Measurements from ENCODE around the gene NKAPL.

The NKAPL gene

DNA sequence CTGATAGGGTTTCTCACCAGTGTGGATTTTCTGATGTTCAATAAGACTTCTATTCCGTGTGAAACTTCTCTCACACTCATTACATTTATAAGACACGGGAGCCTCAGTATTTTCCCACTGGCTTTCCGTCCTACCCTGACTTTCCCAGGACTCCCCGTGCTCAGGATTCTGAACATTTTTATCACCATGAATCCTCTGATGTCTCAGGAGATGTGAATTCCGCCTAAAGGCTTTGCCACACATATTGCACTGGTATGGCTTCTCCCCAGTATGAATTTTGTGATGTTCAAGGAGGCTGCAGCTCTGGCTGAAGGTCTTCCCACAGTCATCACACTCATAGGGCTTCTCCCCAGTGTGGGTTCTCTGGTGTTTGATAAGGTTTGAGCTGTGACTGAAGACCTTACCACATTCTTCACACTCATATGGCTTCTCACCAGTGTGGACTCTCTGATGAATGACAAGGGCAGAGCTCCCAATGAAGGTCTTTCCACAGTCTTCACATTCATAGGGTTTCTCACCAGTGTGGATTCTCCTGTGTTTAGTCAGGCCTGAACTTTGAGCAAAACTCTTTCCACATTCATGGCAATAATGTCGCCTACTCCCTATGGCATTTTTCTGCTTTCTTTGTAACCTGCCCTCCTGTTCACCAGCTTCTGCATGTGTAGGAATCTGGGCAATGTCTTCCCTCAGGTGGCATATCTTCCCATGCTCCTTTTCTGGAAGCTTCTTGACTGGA, 13.7 kb upstream of the NKAPL start:
- no peak for DNase-seq (ENCODE audit: low read depth in 2 of 2)

GRCh38 chr6:28248916-28249315, 10.2 kb upstream of the NKAPL start:
- DNase-seq (ENCODE audit: low read depth in 2 of 2): no peak

DNA sequence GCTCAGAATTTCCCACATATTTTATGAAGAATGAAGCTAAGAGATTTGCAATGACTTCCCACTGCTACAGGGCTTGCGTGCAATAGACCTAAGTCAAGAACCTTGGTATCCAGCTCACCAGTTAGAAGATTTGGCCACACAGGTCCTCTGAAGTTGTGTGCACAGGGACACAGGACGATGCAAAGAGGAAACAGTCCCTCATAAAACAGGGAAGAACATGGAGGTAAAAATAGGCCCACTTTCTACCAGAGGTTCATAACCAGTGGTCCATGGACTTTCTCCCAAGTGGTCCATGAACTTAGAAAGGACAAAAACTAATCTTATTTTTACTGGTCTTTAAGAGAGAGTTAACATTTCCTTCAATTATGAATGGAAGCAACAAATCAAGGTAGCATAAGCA, 8.3 kb upstream of the NKAPL start:
- DNase-seq (ENCODE audit: low read depth in 2 of 2): no peak

GRCh38 chr6:28251661-28252008, 7.5 kb upstream of the NKAPL start:
- no peak for DNase-seq (ENCODE audit: low read depth in 2 of 2)

DNA sequence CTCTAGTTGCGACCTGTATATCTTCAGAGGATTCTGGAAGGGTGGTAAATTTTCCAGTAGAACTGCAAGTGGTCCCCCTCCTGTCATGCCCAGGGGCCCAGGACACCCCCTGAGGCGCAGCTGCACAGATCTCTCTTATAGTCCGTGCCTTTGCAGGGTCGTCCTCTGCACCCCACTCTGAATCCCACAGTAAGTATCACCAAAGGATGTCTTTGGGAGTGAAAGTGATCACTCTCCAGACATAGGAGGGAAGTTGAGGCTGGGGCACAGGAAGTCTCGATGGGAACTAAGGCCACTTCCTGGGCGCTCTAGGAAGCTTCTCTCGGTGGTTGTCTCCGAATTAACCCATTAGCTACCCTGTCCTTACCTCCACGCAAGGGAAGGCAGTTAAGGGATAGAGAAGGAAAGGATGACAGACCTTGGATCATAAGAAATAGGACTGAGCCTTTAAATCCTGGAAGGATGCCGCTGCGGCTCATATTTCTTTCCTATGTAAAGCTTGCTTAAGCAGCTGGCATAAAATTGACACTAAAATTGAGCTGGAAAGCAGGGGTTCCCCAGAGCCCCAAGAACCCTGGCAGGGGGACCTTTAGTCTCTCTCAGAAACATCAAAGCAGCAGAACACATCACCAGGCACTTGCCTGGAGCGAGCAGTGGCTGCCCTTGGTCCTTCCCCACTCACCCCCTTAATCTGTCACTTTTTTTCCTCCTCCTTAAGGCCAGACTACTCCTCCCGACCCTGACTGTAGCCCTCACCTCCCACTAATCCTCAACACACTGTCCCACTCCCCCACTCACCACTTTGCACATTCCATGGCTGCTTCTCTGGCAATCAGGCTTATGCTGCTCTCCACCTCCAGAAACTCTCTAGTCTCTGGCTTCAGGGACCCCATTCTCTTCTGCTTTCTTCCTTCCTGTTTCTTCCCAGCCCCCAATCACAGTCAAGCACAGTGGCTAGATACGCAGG, 6.8 kb upstream of the NKAPL start, which contains the start of gene ZKSCAN4:
ZKSCAN4 (minus strand) TSS at position 261 of the 967 bp plus-strand sequence. CDS start 289 bp downstream, outside the sequence.
- DNase-seq (ENCODE audit: low read depth in 2 of 2): peak; percentile 44 to 65

DNA sequence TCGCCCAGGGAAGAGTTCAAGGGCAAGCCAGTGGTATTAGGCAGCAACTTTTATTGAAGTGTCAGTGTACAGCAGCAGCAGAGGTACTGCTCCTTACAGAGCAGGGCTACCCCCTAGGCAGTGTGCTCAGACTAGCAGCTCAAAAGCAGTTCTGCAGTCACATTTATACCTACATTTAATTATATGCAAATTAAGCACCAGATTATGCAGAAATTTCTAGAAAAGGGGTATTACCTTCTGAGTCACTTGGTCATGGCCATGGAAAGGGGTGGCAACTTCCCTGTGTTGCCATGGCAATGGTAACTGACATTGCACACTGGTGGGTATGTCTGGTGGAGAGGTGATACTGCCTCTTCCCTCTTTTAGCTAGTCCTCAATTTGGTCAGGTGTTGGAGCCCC, 5.0 kb upstream of the NKAPL start:
- DNase-seq (ENCODE audit: low read depth in 2 of 2): no peak

DNA sequence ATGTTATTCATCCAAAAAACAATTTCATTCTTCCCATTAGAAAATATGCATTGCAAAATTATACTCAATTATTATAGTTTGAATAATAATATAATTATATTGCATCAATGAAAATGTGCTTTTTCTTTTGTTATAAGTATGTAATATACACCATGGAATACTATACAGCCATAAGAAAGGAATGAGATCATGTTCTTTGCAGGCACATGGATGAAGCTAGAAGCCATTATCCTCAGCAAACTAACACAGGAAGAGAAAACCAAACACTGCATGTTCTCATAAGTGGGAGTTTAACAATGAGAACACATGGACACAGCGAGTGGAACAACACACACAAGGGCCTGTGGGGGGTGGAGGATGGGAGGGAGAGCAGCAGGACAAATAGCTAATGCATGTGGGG, 2.1 kb upstream of the NKAPL start:
- DNase-seq (ENCODE audit: low read depth in 2 of 2): no peak

DNA sequence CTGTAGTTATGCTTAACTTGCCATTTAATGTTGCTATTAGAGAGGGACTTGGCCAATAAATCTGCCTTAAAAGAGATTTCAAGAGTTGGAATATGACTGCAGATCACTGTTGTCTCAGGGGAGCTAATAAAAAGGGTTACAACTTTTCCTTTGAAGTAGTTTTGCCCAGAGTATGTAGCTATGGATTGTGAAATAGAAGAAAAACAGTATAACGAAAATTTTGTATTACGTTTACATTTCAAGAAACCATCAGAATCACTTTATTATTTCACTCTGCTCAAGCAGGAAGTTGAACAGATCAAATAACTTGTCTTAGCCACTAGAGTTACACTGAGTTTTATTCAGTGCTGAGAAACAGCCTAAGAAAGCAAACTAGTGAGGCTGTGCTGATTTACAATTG, 4.8 kb downstream of the NKAPL start:
- no peak for DNase-seq (ENCODE audit: low read depth in 2 of 2)

- no peak for DNase-seq (ENCODE audit: low read depth in 2 of 2)
Measured at GRCh38 chr6:28264834-28265401, 5.8 kb downstream of the NKAPL start.

DNA sequence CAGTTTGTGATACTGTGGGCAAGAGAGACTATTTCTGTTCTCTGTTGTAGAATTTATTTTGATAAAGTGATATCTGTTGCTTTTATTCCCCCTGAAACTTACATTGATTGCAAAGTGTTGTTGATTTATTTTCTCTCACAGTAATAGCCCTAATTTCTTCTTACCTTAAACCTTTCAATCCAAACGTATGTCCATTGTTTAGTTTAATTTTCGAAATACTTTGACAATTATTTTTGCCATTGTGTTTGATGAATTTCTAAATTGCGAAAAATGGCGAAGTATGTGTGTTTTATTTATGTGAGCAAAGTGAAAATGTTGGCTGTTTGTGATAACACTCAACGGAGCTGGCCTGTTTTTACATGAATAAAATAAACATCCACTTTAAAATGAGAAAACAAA, 7.5 kb downstream of the NKAPL start:
- DNase-seq (ENCODE audit: low read depth in 2 of 2): no peak

DNA sequence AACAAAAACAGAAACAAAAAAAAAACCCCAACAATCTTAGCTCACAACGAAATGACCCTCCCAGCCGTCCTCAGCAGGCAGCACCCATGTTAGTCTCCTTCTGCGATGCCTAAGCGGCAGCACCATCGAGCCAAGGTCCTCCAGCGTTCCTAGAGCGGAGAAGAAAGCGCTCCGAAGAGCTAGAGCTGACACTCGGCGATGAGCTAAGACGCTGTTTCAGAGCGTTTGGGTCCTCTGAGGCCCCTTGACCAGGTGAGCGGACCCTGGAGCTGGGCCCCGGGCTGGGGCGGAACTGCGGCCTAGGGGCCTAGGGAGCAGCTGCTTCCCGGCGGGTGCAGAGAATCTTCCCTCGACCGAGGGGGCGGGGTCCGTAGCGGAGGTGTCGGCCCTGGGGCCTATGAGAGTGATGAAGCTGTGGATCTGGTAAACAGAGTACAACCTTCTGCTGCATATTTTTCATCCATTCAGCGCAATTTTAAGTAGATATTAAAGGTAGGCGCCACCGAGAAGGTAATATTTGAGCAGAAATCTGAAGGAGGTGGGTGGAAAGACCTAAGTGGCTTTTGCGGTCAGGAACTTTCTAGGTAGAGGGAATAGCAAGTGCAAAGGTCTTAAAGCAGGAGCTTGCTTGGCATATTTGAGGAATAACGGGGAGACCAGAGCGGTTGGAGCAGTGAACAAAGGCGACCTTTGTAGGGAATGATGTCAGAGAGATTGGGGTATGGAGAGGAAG, 8.0 kb downstream of the NKAPL start, which contains the start of gene ZSCAN26:
ZSCAN26 (plus strand) TSS at position 182 of the 733 bp plus-strand sequence. CDS start 4,777 bp downstream, outside the sequence.
- peak; percentile 67 to 73 for DNase-seq (ENCODE audit: low read depth in 2 of 2)

DNA sequence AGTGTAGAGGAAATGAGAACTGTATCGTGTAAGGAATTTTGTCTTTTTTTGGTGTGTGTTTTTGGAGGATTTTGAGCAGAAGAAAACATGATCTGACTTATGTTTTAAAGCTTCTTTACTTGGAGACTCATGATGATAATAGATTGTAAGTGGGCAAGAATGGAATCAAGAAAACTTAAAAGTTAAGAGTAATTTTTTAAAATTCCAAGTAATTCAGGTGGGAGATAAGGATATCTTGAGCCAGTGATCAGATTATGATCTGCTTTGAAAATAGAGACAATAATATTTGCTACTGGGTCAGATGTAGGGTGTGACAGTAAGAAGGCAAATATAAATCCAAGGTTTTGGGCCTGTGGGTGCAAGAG, 8.6 kb downstream of the NKAPL start:
- DNase-seq (ENCODE audit: low read depth in 2 of 2): no peak

DNA sequence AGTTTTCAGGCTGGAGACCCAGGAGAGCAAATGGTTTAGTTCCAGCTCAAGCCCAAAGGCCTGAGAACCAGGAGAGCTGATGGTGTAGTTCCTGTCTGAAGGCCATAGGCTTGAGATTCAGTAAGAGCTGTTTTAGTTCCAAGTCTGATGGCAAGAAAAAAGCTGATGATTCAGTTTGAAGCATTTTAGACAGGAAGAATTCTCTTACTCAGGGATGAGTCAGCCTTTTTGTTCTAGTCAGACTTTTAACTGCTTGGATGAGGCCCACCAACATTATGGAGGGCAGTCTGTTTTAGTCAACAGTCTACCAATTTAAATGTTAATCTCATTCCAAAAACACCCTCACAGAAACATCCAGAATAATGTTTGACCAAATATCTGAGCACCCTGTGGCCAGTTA, 10.4 kb downstream of the NKAPL start:
- no peak for DNase-seq (ENCODE audit: low read depth in 2 of 2)

DNA sequence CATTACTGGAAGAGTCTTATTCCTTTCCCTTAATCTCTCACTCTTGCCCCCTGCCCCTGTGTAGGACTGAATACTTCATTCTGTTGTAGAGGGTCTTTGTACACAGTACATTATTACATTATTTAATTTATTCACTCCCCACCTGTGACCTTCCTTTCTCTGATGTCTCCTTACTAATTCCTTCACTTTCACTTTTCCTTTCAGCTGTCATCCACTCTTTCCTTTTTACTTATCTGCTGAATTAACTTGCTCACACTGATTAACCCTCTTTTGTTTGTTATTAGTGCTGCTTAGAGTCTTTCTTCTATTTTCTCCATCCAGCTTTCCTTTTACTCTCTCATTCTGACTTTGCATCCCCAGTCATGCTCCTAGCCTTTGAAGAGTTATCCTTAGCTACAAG, 15.8 kb downstream of the NKAPL start:
- no peak for DNase-seq (ENCODE audit: low read depth in 2 of 2)

DNA sequence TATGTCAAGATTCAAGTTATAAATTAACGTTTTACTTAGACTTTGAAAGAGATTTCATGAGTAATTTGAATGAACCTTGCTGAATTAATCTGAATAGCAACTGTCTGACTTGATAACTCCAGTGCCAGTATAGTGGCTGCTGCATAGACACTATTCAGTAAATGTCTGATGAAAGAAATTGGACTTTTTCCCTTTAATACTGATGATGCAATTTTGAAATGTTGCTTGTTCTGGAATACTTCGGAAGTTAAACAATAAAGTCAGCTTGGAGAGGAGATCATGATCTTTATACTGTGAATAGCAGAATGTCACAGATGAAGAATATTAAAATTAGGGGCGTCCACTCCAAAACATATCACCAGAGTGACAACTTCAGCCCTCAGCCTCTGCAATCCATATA, 18.6 kb downstream of the NKAPL start:
- no peak for DNase-seq (ENCODE audit: low read depth in 2 of 2)

GRCh38 chr6:28280595-28281287, 21.6 kb downstream of the NKAPL start:
- no peak for DNase-seq (ENCODE audit: low read depth in 2 of 2)

DNA sequence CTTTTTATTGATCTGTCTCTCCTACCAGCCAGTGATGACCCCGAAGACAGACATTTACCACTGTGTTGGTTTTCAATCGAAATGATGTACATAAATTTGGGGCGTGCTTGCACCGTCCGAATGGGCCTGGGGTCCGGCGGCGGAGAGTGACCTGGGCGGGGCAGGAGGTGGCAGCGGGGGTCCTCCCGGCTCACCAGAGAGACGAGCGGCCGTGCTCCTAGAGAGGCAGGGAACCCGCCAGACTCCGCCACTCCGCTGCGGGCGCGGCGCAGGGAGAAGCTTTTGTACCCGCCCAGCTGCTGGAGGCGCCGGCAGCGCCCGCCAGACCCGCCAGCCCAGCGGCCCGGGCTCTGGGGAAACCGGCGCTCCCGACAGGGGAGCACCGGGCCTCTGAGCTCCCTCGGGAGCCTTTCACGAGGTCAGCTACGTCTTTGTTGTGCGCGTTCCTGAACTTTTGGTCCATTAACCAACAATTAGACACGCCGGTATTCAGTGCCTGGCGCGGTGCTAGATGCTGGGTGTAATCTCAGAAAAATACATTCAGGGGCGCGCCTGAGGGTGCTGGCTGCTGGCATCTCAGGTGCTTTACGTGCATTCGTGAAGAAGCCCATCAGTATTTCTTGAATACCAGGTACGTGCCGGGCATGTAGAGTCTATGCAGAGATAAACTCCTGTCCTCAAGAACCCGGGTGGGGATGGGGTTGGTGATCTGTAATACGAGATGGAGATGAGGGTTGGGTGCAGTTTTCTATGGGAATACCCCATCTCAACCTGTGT, 22.4 kb downstream of the NKAPL start, which contains the start of gene PGBD1:
PGBD1 (plus strand) TSS at position 285 of the 777 bp plus-strand sequence. CDS start 2,242 bp downstream, outside the sequence.
- peak in 1 of 2 donors; percentile 13 for DNase-seq (ENCODE audit: low read depth in 2 of 2)

DNA sequence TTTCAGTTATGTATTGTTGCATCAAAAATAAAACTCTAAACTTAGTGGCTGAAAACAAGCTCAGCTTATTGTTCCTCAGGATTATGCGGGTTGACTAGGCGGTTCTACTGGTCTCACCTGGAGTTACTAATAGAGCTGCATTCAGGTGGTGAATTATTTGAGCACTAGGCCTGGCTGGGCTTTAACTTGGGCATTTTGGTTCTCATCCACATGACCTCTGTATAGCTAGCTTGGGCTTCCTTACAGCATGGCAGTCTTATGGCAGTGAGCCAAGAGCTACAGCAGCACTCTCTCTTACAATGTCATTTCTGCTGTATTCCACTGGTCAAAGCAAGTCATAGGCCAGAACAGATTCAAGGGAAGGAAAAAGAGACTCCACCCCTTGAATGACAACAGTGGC, 23.8 kb downstream of the NKAPL start:
- DNase-seq (ENCODE audit: low read depth in 2 of 2): no peak

GRCh38 chr6:28291573-28291972, 32.5 kb downstream of the NKAPL start:
- no peak for DNase-seq (ENCODE audit: low read depth in 2 of 2)

- DNase-seq (ENCODE audit: low read depth in 2 of 2): no peak
Measured at GRCh38 chr6:28295326-28295725, 36.2 kb downstream of the NKAPL start.
